Hepatocyte (in vitro differentiated cells): ENCODE measurements around the gene HOXC9. TPM values are rescaled to one million over a fixed set of nuclear protein-coding genes. Genes with fewer than 3 reads are reported as not detected.

Experiments used
- DNase-seq: peaks from one replicate; pipeline ENCODE4 v3.0.0-alpha.2; 2016; ENCODE audit warnings: low spot score
- H2AFZ ChIP-seq: fragments of 200-600 bp; sonication (generic); 2 replicates; pipeline ENCODE4 v1.6.0; 2016; ENCODE audit warnings: antibody characterized with exemption, mild to moderate bottlenecking
- H3K27ac ChIP-seq: fragments of 200-600 bp; sonication (generic); 2 replicates; pipeline ENCODE4 v1.5.1; 2016; ENCODE audit warnings: mild to moderate bottlenecking
- H3K27me3 ChIP-seq: fragments of 200-600 bp; sonication (generic); 2 replicates; pipeline ENCODE4 v1.6.1; 2016
- H3K36me3 ChIP-seq: fragments of 200-600 bp; sonication (generic); replicated peaks from 2 replicates; pipeline ENCODE4 v1.5.1; 2016; ENCODE audit warnings: low read depth; ENCODE audit not compliant: insufficient read depth
- H3K4me1 ChIP-seq: fragments of 200-600 bp; sonication (generic); 2 replicates; pipeline ENCODE4 v1.5.1; 2016; ENCODE audit warnings: mild to moderate bottlenecking, moderate library complexity; ENCODE audit not compliant: insufficient read depth
- H3K4me2 ChIP-seq: fragments of 200-600 bp; sonication (generic); 2 replicates; pipeline ENCODE4 v1.6.0; 2016
- H3K4me3 ChIP-seq: fragments of 200-600 bp; sonication (generic); 2 replicates; pipeline ENCODE4 v1.5.1; 2016; ENCODE audit warnings: mild to moderate bottlenecking
- H3K79me2 ChIP-seq: fragments of 200-600 bp; sonication (generic); 2 replicates; pipeline ENCODE4 v1.6.0; 2017; ENCODE audit warnings: mild to moderate bottlenecking
- H3K9me2 ChIP-seq: fragments of 200-600 bp; sonication (generic); replicated peaks from 2 replicates; pipeline ENCODE4 v1.6.0; 2017; ENCODE audit warnings: mild to moderate bottlenecking; ENCODE audit not compliant: insufficient read depth
- H3K9me3 ChIP-seq: fragments of 200-600 bp; sonication (generic); 2 replicates; pipeline ENCODE4 v1.5.1; 2016; ENCODE audit warnings: low read depth, mild to moderate bottlenecking
- H4K20me1 ChIP-seq: fragments of 200-600 bp; sonication (generic); 2 replicates; pipeline ENCODE4 v1.6.0; 2016; ENCODE audit warnings: mild to moderate bottlenecking; ENCODE audit not compliant: insufficient read depth, poor library complexity, severe bottlenecking
- EZH2 ChIP-seq: fragments of 200-600 bp; sonication (generic); IDR thresholded peaks from 2 replicates; pipeline ENCODE4 v1.6.1; 2016; ENCODE audit warnings: antibody characterized with exemption, mild to moderate bottlenecking, borderline replicate concordance
- EZH2phosphoT487 ChIP-seq: fragments of 200-600 bp; sonication (generic); IDR thresholded peaks from one replicate; pipeline ENCODE4 v1.6.1; 2018; ENCODE audit warnings: antibody characterized with exemption, mild to moderate bottlenecking, low read depth, moderate library complexity; ENCODE audit not compliant: unreplicated experiment, severe bottlenecking
- WGBS: methylation state at CpG from one replicate; pipeline ENCODE4 v1.1.6; 2016; ENCODE audit warnings: low lambda C conversion rate; ENCODE audit errors: missing lambda C conversion rate; 5-methylcytosine and 5-hydroxymethylcytosine counted together
- polyA plus RNA-seq: library from polyadenylated mRNA; unstranded; fragments of >200 nt; fragmentation: Nextera tagmentation; extraction: Ambion mirVana; gene quantifications from 2 replicates; pipeline ENCODE4 v1.2.1, GENCODE V29; 2016
- total RNA-seq: library from RNA; depleted of rRNA; stranded (reverse); fragments of >200 nt; gene quantifications from 2 replicates; pipeline ENCODE4 v1.2.3, GENCODE V29; 2014
- TF ChIP-seq, protein P1 (sequence below): fragments of 200-600 bp; sonication (generic); IDR thresholded peaks from 2 replicates; pipeline ENCODE4 v1.5.1; 2016; ENCODE audit warnings: antibody characterized with exemption, mild to moderate bottlenecking; ENCODE audit not compliant: poor library complexity

The HOXC9 gene
- total and polyA plus RNA-seq, 2 experiments from 2014 or later = 0.10 to 4.1 TPM

DNA sequence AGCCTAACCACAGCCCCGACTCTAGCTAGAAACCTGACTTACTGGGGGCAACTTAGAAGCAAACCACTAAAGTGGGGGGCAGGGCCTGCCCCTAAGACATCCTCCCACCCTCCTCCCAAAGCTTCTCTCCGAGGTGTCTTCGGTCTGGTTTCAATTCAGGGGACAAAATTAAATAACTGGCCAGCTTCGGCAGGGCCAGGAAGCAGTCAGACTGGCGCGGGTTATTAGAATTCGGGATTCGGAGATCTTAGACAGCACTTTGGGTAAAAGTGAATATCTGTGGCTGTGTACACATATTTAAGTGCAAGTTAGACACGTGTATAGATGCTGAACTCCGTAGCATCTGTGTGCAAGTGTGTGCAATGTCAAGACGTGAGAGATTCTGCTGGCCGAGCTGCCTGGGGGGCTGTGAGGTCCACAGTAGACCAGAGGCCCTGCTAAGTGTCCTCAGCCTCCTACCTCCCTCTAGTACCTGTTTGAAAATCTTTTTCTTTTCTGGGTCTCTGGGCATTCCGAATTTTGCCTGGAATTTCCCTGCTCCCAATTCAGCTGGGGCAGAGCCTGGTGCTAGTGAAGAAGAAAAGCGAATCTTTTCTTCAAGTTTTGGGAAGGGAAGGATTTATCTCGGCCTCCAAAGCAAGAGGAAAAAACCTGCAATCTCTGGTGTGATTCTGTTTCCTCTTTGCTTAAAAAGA lies 19.0 kb upstream of the HOXC9 start:
- H3K9me2 ChIP-seq = no peaks in the 10 kb centered on the region
- H3K4me3 ChIP-seq = no peak overlapping the region
- H3K9me3 ChIP-seq = no peaks in the 10 kb centered on the region
- no peak overlapping the region for H2AFZ ChIP-seq
- no peaks in the 10 kb centered on the region for H3K79me2 ChIP-seq
- no peak for DNase-seq
- no peak overlapping the region for H3K4me2 ChIP-seq
- no peaks in the 10 kb centered on the region for H3K36me3 ChIP-seq
- 62% methylated on average over 15 of the region's 15 CpGs for WGBS
- no peaks in the 10 kb centered on the region for H4K20me1 ChIP-seq
- H3K4me1 ChIP-seq = peaks cover 31% of the 10 kb centered on the region
- H3K27ac ChIP-seq = no peak overlapping the region
- peaks cover 88% of the 10 kb centered on the region for H3K27me3 ChIP-seq
- TF ChIP-seq, protein P1, sequence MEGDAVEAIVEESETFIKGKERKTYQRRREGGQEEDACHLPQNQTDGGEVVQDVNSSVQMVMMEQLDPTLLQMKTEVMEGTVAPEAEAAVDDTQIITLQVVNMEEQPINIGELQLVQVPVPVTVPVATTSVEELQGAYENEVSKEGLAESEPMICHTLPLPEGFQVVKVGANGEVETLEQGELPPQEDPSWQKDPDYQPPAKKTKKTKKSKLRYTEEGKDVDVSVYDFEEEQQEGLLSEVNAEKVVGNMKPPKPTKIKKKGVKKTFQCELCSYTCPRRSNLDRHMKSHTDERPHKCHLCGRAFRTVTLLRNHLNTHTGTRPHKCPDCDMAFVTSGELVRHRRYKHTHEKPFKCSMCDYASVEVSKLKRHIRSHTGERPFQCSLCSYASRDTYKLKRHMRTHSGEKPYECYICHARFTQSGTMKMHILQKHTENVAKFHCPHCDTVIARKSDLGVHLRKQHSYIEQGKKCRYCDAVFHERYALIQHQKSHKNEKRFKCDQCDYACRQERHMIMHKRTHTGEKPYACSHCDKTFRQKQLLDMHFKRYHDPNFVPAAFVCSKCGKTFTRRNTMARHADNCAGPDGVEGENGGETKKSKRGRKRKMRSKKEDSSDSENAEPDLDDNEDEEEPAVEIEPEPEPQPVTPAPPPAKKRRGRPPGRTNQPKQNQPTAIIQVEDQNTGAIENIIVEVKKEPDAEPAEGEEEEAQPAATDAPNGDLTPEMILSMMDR = no peak
- TF ChIP-seq EZH2phosphoT487 (no peak), EZH2 (no peak)

DNA sequence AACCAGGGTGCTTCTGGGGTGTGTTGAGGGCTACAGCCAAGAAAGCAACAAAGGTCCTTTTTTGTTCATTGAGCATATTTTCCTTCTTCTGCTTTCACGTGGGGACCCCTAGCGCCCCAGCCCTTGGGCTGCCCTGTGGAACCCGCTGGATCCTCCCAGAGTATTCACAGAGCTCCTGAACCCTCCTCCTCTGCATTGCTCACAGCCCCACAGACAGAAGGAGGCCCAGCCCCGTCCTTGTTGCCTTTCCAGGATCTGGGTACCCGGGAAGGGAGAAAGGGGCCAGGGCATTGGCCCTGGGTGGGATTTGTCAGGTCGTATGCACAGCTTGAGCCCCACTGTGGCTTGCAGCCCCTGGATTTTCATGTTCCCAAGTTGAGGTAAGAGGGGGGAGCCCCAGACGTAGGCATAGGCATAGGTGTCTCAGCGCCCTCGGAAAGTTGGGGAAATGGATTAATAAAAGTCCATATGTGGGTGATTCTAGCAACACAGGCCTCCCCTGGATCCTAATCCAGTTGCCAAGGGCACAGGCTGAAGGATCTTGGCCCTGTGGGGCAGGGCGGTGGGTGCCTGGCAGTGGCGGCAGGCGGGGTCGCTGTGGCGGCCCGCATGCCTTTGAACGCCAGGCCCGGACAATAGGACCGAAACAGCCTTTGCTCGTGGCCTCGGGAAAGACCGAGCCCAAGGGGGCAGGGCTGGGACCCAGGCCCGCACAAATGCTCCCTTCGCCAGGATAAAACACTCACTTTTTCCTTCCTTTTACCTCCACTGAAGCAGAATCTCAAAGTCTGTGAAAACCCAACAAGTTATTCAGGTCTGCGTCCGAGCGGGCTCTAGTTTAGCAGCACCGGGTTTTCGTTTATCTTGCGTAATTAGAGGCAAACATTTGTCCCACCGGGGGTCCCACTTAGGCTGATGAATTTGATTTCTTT lies 18.1 kb upstream of the HOXC9 start:
- Histone ChIP-seq H4K20me1 (no peaks in the 10 kb centered on the region), H3K4me1 (peaks cover 32% of the 10 kb centered on the region), H3K4me3 (no peak overlapping the region), H2AFZ (no peak overlapping the region), H3K27ac (no peak overlapping the region), H3K9me3 (no peaks in the 10 kb centered on the region), H3K9me2 (no peaks in the 10 kb centered on the region), H3K36me3 (no peaks in the 10 kb centered on the region), H3K27me3 (peaks cover 88% of the 10 kb centered on the region), H3K79me2 (no peaks in the 10 kb centered on the region), H3K4me2 (no peak overlapping the region)
- 36% methylated on average over 30 of the region's 30 CpGs for WGBS
- TF ChIP-seq, protein P1 = no peak
- TF ChIP-seq EZH2 (peak; percentile 51), EZH2phosphoT487 (peak; percentile 34)
- DNase-seq = no peak

DNA sequence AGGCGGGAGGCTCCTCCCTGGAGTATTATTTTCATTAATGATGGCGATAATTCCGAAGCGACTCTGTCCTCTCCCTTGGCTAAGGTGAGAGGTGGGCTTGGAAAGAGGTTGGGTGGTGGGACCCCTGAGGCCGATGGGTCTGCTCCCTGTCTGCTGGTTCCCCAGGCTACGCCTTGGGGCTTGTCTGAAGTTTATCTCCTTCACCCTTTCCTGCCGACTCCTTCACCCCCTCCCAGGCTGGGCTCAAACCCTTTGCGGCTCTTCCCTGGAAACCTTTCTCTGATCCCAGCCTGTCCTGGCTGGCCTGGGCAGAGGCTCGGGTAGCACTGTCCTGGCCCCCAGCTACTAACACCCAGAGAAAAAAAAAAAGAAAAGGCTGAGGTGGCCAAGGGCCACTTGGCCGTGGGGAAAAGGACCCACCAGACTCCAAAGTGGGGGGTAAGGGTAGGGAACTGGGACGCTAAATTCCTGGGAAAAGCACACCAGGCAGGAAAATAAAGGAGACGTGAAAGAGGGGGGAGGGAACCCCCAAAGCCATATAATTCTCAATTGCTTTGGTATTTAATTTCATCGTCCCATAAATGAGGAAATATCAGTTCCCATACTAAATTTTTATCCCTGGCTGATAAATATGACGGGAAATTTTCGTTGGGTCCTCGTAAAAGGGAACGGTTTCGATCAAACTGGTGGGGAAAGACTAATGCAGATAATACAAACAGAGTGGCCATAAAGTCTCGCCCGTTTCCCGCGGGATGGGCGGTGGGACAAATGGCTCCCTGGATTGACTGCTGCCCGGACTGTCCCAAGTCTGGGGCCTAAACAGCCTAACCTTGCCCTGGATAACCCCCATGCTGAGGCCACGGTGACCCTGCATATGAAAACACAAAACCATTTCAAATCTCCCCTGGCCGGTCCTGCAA lies 17.1 kb upstream of the HOXC9 start:
- TF ChIP-seq EZH2 = no peak
- no peak for TF ChIP-seq EZH2phosphoT487
- TF ChIP-seq, protein P1 = no peak
- WGBS = 42% methylated on average over 26 of the region's 26 CpGs

More for the DNA sequence above, 17.1 kb upstream of the HOXC9 start:
- Histone ChIP-seq H3K4me3 (no peak overlapping the region), H3K4me1 (peaks cover 23% of the 10 kb centered on the region), H3K36me3 (no peaks in the 10 kb centered on the region), H4K20me1 (no peaks in the 10 kb centered on the region), H3K27ac (no peak overlapping the region), H3K9me2 (no peaks in the 10 kb centered on the region), H3K4me2 (no peak overlapping the region), H3K79me2 (no peaks in the 10 kb centered on the region), H2AFZ (no peak overlapping the region), H3K9me3 (no peaks in the 10 kb centered on the region), H3K27me3 (peaks cover 88% of the 10 kb centered on the region)
- DNase-seq = no peak
